ENCODE data around the gene TNS3. TPM values are rescaled to one million over a fixed set of nuclear protein-coding genes. Genes with fewer than 3 reads are reported as not detected.

TNS3 gene
- polyA plus RNA-seq, 1 of the 3 experiments (the other 2 are of a cell fraction): 72.3 TPM

DNA sequence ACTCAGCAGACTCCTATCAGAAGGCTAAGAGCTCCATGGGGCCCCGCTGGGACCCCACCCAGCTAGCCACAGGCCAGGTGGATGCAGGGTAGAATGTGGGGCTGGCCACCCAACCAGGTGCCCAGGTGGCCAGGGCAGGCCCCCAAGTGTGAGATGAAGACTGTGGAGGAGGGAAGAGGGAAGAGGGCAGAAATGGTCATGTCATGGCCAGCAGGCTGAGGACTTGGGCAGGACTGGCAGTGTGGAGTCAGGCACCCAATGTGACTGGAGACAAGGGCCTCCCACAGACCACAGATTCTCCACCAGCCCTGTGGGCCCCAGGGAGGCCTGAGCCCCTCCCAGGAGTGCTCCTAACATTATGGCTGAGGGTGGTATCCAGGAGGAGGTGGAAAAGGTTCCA lies 141.6 kb downstream of the TNS3 start:
- ChIA-PET POLR2A (no interaction called here), CTCF (interaction anchor here (1.2 to 3.6 kb wide), 4 partner anchors 12 to 528 kb away, joined by 3 to 36 read pairs (median 4); no protein-coding TSS in a partner anchor)
- DNase-seq: no peak
- no peak overlapping the region for H3K4me3 ChIP-seq (ENCODE audit: low read depth in 2 of 2, low read length in 1 of 2)
- no peak overlapping the region for H2AFZ ChIP-seq (ENCODE audit: low read depth)
- peaks cover 20% of the 10 kb centered on the region for H3K79me2 ChIP-seq (ENCODE audit: insufficient read depth)
- no peak overlapping the region for H3K9ac ChIP-seq
- H3K4me1 ChIP-seq (ENCODE audit: control insufficient read depth in 1 of 2, insufficient read depth in 2 of 2, low read depth in 1 of 2, low read length in 1 of 2): peaks cover 4 to 11% of the 10 kb centered on the region in 2 experiments; a peak in 3 of 4 replicates
- no peak overlapping the region for H3K4me2 ChIP-seq
- no peaks in the 10 kb centered on the region for H3K9me2 ChIP-seq
- 100% methylated on average over 1 of the region's 1 CpG for WGBS (ENCODE audit: low lambda C conversion rate)
- H3K9me3 ChIP-seq: no peaks in the 10 kb centered on the region
- peaks cover 6 to 36% of the 10 kb centered on the region in 2 experiments for H3K36me3 ChIP-seq (replicated peaks in 1 of 2; ENCODE audit: control insufficient read depth in 1 of 2, insufficient read depth in 2 of 2, low read length in 1 of 2)
- no peak for TF ChIP-seq RAD21 (IDR thresholded peaks at IDR 0.05; ENCODE audit: low read length)
- TF ChIP-seq POLR2AphosphoS5 (IDR thresholded peaks at IDR 0.05; ENCODE audit: low read depth, low read length): no peak
- TF ChIP-seq RCOR1 (IDR thresholded peaks at IDR 0.05; ENCODE audit: low read length): no peak
- no peak for TF ChIP-seq JUND (IDR thresholded peaks at IDR 0.05)
- TF ChIP-seq, protein P1, sequence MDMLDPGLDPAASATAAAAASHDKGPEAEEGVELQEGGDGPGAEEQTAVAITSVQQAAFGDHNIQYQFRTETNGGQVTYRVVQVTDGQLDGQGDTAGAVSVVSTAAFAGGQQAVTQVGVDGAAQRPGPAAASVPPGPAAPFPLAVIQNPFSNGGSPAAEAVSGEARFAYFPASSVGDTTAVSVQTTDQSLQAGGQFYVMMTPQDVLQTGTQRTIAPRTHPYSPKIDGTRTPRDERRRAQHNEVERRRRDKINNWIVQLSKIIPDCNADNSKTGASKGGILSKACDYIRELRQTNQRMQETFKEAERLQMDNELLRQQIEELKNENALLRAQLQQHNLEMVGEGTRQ (IDR thresholded peaks at IDR 0.05; ENCODE audit: borderline replicate concordance, low read depth, low read length): no peak
- TF ChIP-seq ELF1 (IDR thresholded peaks at IDR 0.05): no peak
- no peak for TF ChIP-seq FOXJ3 (CRISPR knock-in tag; IDR thresholded peaks at IDR 0.05)
- TF ChIP-seq, protein P2, sequence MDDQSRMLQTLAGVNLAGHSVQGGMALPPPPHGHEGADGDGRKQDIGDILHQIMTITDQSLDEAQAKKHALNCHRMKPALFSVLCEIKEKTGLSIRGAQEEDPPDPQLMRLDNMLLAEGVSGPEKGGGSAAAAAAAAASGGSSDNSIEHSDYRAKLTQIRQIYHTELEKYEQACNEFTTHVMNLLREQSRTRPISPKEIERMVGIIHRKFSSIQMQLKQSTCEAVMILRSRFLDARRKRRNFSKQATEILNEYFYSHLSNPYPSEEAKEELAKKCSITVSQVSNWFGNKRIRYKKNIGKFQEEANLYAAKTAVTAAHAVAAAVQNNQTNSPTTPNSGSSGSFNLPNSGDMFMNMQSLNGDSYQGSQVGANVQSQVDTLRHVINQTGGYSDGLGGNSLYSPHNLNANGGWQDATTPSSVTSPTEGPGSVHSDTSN (IDR thresholded peaks at IDR 0.05): no peak
- TF ChIP-seq, protein P3, sequence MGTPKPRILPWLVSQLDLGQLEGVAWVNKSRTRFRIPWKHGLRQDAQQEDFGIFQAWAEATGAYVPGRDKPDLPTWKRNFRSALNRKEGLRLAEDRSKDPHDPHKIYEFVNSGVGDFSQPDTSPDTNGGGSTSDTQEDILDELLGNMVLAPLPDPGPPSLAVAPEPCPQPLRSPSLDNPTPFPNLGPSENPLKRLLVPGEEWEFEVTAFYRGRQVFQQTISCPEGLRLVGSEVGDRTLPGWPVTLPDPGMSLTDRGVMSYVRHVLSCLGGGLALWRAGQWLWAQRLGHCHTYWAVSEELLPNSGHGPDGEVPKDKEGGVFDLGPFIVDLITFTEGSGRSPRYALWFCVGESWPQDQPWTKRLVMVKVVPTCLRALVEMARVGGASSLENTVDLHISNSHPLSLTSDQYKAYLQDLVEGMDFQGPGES (IDR thresholded peaks at IDR 0.05; ENCODE audit: low read depth, low read length): no peak
- no peak for TF ChIP-seq FOXM1 (IDR thresholded peaks at IDR 0.05; ENCODE audit: low read depth)
- no peak for TF ChIP-seq GABPA (IDR thresholded peaks at IDR 0.05; ENCODE audit: low read depth)
- TF ChIP-seq MXI1 (IDR thresholded peaks at IDR 0.05; ENCODE audit: low read depth, low read length): no peak
- H3K27ac ChIP-seq (ENCODE audit: low read depth in 2 of 2, low read length in 1 of 2): no peak overlapping the region
- no peaks in the 10 kb centered on the region for H3F3A ChIP-seq (replicated peaks; ENCODE audit: insufficient read depth)
- no peaks in the 10 kb centered on the region for H3K27me3 ChIP-seq (ENCODE audit: insufficient read depth)
- peaks cover 6% of the 10 kb centered on the region; the same call in 1 of the 2 replicates for H4K20me1 ChIP-seq (ENCODE audit: insufficient read depth)

DNA sequence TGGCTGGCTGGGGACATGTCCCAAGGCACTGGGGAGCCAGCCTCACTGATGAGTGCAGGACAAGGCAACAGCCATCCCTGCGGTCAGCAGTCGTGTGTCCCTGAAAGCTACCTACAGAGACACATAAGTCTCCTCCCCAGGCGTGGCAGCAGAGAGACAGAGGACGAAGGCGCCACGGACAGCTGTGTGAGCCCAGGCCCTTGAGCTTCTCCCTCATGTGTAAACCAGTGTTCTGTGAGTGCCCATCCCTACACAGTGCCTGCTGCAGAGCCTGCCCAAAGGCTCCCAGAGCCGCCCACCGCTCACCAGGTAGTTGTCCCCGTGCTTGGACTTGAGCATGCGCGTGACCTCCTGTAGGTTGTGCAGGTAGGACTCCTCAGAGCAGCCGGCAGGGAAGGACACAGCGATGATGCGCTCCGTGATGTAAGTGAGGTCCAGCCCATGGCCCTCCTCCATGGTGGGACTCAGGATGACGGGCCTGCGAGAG lies 142.7 kb downstream of the TNS3 start:
- peaks cover 9% of the 10 kb centered on the region for H3K79me2 ChIP-seq (ENCODE audit: insufficient read depth)
- peaks cover 11 to 12% of the 10 kb centered on the region in 2 experiments; a peak in 3 of 4 replicates for H3K4me1 ChIP-seq (ENCODE audit: control insufficient read depth in 1 of 2, insufficient read depth in 2 of 2, low read depth in 1 of 2, low read length in 1 of 2)

More for the DNA sequence above, 142.7 kb downstream of the TNS3 start:
- ChIA-PET POLR2A (no interaction called here), CTCF (interaction anchor here (1.1 to 3.6 kb wide), 4 partner anchors 11 to 380 kb away, joined by 3 to 36 read pairs (median 4); no protein-coding TSS in a partner anchor)
- Histone ChIP-seq H3K4me3 (ENCODE audit: low read depth in 2 of 2, low read length in 1 of 2) (no peak overlapping the region), H3K9me3 (no peaks in the 10 kb centered on the region), H3F3A (replicated peaks; ENCODE audit: insufficient read depth) (no peaks in the 10 kb centered on the region), H3K36me3 (replicated peaks in 1 of 2; ENCODE audit: control insufficient read depth in 1 of 2, insufficient read depth in 2 of 2, low read length in 1 of 2) (peaks cover 15 to 47% of the 10 kb centered on the region in 2 experiments), H4K20me1 (ENCODE audit: insufficient read depth) (peaks cover 6% of the 10 kb centered on the region; the same call in 1 of the 2 replicates), H3K27ac (ENCODE audit: low read depth in 2 of 2, low read length in 1 of 2) (no peak overlapping the region), H3K4me2 (no peak overlapping the region), H3K27me3 (ENCODE audit: insufficient read depth) (no peaks in the 10 kb centered on the region), H2AFZ (ENCODE audit: low read depth) (no peak overlapping the region), H3K9ac (no peak overlapping the region), H3K9me2 (no peaks in the 10 kb centered on the region)
- no peak for DNase-seq
- TF ChIP-seq EZH2phosphoT487 (IDR thresholded peaks at IDR 0.05; ENCODE audit: borderline replicate concordance, low read depth): no peak
- no peak for TF ChIP-seq SIN3A (IDR thresholded peaks at IDR 0.05; ENCODE audit: borderline replicate concordance, low read depth, low read length)
- WGBS (ENCODE audit: low lambda C conversion rate): 97% methylated on average over 11 of the region's 17 CpGs

All from SK-N-SH (cell line).